ENCODE measurements around the gene RBBP6.

GRCh38 chr16:24541233-24541933 is 2.0 kb downstream of the RBBP6 start:
- TF ChIP-seq CTCF (IDR thresholded peaks at IDR 0.05), result no peak
- no peak for TF ChIP-seq POLR2A (IDR thresholded peaks at IDR 0.05)

Data from adrenal gland (tissue), 5 donors.